NCI-H1436 (cell line): ENCODE results near the gene CCNT2.
"Not testable (repeated sequence)": the region's sequence is repeated elsewhere in the genome, so short reads cannot be mapped to it uniquely, and the experiment has no call there.

ENCODE experiments used
- DNase-seq: peaks from one replicate; lab custom pipeline; 2025; lab: John Stamatoyannopoulos, UW

The CCNT2 gene

DNA sequence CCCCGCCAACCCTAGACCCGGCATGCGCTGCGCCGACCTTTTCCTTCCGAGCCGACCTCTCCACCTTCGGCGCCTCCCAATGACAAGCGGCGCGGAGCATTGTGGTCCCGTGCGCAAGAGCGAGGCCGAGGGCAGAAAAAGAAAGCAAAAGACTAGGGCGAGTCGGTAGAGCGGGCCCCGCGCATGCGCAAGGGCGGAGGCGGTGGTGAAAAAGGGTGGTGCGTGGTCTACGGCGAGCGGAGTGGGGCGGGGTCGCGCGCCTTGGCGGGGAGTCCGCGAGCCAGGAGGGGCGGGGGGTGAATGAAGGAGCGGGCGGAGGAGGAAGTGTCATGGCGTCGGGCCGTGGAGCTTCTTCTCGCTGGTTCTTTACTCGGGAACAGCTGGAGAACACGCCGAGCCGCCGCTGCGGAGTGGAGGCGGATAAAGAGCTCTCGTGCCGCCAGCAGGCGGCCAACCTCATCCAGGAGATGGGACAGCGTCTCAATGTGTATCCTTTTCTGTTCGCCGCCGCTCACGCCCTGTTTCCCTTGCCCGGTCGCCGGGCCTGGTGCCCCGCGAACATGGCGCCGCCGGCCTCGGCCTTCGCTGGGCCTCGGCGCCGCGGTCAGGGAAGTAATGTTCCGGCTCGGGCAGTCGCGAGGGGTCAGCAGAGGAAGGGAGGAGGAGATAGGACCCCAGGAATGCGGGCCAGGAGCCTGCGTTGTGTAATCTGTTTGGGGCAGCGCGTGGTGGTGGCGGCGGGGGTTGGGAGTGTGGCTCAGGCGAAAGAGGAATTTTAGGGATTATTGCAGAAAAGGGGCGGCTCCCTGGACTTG is at the start of gene CCNT2:
Gene CCNT2 (plus strand): TSS at position 297 of the 815 bp plus-strand sequence. CDS start 33 bp downstream, at position 330.
- DNase-seq = peak; percentile 97

DNA sequence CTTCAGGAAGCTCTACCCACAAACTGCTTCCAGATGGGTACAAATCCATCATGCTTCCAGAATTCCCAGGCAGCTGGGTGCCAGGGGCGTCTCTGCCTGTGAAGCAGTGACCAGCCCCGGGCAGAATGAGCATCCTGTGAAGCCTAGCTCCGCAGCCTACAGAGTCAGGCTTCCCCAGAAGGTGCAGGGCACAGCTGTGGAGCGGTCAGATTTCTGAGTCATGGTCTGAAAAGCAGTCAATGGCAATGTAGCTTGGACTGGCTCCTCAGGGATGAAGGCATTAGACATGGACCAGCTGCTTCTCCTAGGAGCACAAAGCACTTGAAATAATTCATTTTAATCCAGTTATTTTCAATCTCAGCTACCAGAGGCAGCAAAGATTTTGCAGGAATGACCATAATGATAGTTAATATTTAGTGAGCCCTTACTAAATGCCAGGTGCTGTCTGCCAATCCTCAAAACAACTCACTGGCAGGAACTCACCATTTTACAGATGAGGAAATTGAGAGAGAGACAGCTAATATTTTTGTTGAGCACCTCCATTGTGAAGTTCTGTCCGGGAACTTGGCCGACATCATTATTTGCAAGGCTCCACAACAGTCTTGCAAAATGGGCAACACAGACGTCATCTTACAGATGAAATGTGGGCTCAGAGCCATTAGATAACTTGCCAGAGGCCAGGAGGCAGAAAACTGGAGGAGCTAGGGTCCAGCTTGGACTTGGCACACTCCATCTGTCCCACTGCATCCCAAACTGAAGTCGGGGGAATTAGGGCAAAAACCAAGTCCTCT is 48.5 kb upstream of the CCNT2 start:
- DNase-seq = no peak

DNA sequence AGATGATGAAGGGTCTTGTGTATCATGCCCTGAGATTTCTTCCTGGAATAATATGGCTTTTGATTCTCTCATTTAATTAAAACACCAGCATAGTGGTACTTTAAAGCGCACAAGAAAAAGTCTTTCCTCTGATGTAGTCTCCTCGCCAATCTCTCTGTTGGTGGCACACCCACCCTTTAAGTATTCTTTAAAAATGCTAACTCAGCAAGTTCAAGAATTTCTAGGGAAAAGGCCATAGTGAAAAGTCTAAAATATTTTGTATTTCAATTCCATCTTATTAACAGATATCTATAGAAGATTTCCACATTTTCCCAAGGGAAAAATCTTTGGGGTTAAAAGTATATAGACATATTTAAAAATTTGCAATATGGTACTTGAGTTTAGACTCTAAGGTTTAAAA is 45.5 kb upstream of the CCNT2 start:
- DNase-seq = no peak

DNA sequence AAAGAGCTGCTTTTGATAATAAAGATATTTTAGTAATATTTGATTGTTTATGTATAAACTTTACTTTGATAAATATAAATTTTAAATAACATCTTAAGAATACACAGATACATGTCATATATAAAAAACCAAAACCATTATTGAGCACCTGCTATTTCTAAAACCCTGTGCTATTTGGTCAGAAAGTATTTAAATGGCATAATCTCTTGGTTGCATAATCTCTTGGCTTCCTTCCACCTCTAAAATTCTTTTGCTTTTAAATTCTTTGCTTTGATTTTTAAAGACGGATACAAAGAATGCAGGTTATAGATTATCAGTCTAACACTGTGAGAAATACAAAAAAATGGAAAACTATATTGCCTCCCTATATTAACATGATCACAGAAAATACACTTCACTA is 43.3 kb upstream of the CCNT2 start:
- no peak for DNase-seq

DNA sequence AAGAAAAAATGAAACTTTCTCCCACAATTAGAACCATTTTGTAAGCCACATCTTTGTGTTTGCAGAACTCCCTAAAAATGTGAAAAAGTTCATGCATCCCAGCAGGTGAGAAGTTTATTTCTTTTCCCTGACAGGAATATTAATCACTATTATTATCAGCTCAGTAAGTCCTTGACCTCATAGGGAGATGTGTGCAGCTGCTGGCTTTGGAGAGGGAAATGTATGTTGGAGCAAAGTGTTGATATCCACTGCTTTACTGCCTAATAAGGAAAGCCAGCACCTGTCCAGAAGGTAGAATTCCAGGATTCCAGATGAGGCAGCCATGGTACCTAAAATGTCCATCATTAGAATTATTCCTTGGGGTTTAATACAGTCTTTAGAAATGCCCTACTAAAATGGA is 35.8 kb upstream of the CCNT2 start:
- DNase-seq = no peak

DNA sequence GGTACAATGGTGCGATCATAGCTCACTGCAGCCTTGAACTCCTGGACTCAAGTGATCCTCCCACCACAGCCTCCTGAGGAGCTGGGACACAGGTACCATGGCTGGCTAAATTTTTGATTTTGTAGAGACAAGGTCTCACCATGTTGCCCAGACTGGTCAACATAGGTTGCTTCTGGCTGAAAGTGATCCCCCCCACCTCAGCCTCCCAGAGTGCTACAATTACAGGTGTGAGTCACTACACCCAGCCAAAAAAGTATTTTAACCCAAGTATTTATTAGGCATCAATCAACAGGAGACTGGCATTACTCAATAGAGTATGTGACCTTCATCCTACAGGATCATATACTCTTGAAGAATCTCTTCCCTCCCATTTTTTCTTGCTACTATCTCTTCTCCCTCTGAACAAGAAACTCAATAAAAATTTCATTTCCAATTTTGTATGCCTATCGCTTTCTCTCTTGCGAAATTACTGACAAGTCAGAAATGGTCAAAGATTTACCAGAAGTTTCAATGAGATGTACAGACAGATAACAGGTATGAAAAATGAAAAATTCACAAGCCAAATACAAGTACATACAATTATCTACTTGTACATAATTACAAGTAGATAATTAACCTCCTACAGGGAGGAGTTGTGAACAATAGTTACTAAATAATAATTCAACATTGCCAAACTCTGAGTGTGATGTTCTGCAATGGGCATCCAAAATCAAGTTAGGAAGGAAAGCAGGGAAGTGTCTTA is 34.9 kb upstream of the CCNT2 start:
- no peak for DNase-seq

DNA sequence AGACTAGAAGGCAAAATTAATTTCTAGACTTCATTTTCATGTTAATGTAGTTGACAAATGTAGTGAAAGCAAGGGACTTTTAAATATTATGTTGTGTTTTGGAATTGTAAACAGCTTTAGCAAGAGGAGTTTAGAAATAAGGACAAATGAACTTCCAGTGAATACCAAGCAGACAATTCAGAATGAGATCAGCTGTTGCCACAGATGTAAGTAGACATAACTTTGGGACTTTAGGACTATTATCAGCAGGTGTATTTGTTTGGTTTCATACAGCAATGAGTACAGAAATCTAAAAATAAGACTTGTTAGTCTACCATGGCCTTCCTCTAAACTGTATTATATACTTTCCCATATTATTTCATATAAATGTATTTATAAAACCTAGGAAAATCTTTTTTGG is 34.2 kb upstream of the CCNT2 start:
- no peak for DNase-seq

DNA sequence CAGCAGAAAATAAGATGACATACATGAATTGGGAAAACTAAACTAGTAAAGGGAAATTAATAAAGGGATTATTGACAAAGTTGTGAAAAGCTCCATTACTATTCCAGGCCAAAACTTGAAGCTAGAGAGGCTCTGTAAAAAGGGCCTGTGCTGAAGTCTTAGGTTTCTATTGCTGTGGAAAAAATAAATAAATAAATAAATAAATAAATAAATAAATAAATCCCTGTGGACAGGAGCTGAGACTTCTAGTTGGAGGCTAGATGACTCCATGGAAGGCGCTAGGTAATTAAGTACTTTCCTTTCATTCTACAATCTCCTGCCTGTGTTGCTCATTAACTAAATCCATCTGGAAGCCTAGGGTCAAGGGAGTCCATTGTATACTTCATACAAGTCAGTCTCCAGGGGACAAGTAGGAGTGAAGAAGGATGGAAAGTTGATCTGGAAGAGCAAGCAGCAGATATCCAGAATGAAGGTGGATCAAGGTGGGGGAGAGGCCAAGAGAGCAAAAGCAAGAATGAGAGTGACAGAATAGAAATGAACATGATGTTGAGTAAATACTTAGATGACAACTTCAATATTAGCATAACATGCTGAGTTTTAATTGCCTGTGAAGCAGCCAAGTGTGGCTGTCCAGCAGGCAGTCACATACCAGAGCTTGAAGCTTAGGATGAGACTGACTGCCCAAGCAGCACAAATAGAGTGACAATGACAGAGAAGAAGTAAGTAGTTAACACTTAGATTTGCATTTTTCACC is 26.2 kb upstream of the CCNT2 start:
- DNase-seq = no peak

DNA sequence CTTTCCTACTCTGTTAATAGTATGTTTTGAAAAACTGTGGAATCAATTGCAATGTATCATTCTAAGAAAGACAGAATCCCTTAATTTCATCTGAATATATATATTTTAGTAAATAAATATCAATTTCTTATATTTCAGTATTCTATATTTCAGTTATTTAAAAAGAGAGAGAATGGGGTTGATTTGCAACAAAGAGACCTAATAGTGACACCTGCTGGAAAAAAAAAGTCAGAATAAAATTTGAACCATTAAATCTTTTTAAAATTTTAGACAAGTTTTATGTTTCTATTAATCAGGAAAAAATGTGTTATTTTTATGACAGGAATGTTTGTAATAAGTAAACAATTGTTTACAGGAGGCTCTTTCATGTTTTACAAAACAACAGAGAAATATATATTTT is 20.7 kb upstream of the CCNT2 start:
- no peak for DNase-seq

DNA sequence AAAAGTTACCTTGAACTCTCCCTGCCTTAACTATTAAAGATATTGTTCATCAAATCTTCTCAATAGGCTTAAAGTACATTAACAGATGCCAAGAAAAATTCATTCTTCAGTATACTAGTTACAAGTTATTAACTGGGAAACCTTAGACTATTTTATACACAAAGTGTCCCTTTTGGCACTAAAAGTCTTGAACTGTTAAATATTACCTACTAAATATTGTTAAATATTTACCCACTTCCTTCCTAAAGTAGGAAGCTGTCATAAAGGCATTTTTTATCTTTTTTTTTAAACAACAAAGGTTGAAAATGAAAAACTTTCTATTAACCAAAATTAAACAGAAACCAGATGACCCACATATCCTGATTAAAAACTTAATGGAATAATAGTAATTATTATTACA is 19.4 kb upstream of the CCNT2 start:
- no peak for DNase-seq

DNA sequence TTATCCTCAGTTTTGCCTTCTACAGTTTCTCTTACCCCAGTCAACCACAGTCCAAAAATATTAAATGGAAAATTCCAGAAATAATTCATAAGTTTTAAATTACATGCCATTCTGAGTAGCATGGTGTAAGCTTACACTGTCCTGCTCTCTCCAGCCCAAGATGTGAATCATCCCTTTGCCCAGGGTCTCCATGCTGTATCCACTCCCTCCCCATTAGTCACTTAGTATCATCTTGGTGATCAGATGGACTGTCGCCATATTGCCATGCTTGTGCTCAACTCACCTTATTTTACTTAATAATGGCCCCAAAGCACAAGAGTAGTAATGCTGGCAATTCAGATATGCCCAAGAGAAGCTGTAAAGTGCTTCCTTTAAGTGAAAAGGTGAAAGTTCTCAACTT is 18.5 kb upstream of the CCNT2 start:
- DNase-seq = no peak

DNA sequence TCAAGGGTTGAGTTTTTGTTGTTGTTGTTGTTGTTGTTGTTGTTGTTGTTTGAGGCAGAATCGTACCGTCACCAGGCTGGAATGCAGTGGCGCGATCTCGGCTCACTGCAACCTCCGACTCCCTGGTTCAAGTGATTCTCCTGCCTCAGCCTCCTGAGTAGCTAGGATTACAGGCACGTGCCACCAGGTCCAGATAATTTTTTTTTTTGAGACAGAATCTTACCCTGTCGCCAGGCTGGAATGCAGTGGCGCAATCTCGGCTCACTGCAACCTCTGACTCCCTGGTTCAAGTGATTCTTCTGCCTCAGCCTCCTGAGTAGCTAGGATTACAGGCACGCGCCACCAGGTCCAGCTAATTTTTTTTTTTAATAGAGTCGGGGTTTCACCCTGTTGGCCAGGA is 14.9 kb upstream of the CCNT2 start:
- DNase-seq = not testable (repeated sequence)

DNA sequence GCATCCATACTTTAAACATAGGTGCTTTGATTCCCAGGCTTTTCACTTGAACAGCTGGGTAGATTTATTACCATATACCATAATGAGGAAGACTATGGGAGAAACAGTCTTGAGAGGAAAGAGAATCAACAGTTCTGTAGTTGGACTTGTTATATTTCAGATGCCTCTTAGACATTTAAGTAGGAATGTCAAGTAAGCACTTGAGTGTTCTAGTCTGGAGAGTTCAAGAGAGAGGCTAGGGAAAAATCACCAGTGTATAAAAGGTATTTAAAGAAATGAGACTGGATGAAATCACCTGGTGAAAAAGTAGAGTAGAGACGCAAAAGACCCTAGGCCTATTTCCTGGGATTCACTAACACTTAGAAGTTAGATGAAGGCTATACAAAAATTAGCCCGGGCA is 13.5 kb upstream of the CCNT2 start:
- no peak for DNase-seq

DNA sequence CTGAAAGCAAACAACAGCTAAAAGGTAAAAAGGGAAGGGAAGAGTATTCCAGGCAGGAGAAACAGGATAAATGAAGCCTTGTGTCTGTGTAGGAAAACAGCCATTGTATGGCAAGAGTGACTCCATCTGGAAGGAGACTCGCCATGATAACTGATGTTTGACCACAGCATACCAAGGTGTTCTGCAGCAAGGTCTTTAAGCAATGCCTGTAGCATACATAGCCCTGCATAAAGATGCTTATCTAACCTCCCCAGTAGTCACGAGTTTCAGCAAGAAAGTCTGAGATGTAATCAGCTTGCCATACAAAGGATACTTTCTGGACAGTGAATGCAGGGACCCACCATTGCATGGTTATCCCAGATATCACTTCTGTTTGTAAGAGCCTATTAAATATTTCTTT is 11.9 kb upstream of the CCNT2 start:
- DNase-seq = no peak

DNA sequence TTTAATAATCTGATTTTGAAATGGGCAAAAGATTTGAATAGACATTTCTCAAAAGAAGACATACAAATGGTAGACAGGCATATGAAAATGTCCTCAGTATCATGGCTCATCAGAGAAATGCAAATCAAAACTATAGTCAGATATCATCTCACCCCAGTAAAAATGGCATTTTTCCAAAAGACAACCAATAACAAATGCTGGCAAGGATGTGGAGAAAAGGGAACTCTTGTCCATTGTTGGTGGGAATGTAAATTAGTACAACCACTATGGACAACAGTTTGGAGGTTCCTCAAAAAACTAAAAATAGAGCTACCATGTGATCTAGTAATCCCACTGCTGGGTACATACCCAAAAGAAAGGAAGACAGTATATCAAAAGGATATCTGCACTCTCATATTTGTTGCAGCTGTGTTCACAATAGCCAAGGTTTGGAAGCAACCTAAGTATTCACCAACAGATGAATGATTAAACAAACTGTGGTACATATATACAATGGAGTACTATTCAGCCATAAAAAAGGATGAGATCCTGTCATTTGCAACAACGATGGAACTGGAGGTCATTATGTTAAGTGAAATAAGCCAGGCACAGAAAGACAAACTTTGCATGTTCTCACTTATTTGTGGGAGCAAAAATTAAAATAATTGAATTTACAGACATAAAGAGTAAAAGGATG is 11.0 kb upstream of the CCNT2 start:
- not testable (repeated sequence) for DNase-seq

DNA sequence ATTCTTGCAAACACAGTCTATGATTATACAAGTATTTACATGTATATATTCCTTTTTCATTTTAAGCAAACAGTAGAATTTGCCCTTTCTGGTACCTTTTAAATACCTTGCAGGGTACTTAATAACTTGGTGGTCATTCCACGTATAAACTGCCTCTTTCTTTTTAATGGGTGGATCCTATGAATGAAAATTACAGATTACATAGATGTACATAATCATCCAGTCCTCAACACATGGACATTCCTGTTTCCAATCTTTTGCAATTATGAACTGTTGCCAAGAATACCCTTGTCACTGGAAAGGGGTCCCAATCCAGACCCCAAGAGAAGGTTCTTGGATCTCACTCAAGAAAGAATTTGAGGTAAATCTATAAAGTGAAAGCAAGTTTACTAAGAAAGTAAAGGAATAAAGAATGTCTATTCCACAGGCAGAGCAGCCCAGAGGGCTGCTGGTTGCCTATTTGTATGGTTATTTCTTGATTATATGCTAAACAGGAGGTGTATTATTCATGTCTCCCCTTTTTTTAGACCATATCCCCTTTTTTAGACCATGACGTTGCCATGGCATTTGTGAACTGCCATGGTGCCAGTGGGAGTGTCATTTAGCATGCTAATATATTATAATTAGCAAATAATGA is 7.7 kb upstream of the CCNT2 start:
- DNase-seq = no peak

DNA sequence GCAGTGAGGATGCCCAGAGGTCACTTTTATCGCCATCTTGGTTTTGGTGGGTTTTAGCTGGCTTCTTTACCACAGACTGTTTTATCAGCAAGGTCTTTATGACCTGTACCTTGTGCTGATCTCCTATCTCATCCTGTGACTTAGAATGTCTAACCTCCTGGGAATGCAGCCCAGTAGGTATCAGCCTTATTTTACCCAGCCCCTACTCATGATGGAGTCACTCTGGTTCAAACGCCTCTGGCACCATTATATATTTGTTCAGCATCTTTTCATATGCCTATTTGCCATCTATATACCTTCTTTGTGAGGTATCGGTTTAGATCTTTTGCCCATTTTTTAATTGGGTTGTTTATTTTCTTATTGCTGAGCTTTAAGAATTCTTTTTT is 7.2 kb upstream of the CCNT2 start:
- DNase-seq = no peak

DNA sequence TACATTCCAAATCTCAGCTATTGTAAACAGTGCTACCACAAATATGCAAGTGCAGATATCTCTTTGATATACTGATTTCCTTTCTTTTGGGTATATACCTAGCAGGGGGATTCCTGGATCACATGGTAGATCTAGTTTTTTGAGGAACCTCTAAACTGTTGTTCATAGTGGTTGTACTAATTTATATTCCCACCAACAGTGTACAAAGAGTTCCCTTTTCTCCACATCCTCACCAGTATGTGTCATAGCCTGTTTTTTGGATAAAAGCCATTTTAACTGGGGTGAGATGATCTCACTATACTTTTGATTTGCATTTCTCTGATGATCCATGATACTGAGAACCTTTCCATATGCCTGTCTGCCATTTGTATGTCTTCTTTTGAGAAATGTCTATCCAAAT is 6.3 kb upstream of the CCNT2 start:
- no peak for DNase-seq

DNA sequence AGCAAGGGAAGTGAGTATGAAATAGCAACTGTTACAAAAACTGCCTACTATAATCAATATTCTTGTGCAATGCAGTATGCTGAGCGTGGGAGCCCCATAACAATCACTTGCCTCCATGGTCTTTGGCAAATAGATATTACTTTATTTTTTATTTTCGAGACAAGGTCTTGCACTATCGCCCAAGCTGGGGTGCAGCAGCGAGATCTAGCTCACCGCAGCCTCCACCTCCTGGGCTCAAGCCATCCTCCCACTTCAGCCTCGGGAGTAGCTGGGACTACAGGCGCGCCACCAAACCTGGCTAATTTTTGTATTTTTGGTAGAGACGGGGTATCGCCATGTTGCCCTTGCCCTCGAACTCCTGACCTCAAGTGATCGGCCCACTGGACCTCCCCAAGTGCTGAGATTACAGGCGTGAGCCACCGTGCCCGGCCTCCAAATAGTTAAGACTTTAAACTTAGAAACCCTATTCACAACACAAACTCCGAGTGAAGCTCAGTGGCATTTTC is 1.2 kb upstream of the CCNT2 start:
- DNase-seq = no peak

DNA sequence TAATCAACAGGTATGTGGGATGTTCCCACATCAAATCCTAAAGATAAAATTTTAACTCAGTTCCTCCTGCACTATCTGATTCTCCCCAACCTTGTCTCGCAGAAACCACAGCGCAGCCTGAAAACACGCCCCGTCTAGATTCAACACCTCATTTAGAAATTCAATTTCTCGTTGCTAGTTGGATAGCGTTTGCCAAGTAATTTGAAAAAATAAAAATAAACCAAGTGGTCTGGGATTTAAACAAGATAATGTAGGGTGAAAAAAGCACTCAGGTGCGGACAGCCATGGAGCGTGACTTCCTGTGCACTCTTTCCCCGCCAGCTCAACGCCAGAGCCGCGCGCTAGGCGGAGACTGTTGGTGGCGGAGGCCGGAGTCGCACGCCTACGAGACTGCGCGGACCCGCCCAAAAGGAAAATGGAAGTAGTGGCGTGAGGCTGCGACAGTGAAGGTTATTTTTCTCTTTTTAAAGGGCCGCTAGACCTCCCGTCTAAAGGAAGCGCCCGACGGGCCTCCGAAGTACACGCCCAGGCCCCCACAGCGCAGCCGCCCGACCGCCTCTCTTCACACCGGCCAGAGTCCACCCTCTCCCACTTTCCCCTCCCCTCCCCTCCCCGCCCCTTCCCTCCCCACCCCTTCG is 615 bp upstream of the CCNT2 start:
- DNase-seq = peak; percentile 91
